ENCODE data around the gene ETF1.

- TF ChIP-seq CTCF (IDR thresholded peaks at IDR 0.05) (no peak), POLR2AphosphoS5 (IDR thresholded peaks at IDR 0.05) (no peak), POLR2A (IDR thresholded peaks at IDR 0.05) (no peak)
Measured at GRCh38 chr5:138536215-138536614, 6.8 kb downstream of the ETF1 start.
